Activated CD4-positive, alpha-beta T cell treated with anti-CD3 and anti-CD28 coated beads for 4 hours (primary cell): ENCODE results near the gene CIAPIN1.
"Not testable (repeated sequence)": the region's sequence is repeated elsewhere in the genome, so short reads cannot be mapped to it uniquely, and the experiment has no call there.

Experiments used
- DNase-seq, 2 donors: peaks; one replicate each; pipeline ENCODE4 v3.0.0-alpha.2; 2020

CIAPIN1 gene

DNA sequence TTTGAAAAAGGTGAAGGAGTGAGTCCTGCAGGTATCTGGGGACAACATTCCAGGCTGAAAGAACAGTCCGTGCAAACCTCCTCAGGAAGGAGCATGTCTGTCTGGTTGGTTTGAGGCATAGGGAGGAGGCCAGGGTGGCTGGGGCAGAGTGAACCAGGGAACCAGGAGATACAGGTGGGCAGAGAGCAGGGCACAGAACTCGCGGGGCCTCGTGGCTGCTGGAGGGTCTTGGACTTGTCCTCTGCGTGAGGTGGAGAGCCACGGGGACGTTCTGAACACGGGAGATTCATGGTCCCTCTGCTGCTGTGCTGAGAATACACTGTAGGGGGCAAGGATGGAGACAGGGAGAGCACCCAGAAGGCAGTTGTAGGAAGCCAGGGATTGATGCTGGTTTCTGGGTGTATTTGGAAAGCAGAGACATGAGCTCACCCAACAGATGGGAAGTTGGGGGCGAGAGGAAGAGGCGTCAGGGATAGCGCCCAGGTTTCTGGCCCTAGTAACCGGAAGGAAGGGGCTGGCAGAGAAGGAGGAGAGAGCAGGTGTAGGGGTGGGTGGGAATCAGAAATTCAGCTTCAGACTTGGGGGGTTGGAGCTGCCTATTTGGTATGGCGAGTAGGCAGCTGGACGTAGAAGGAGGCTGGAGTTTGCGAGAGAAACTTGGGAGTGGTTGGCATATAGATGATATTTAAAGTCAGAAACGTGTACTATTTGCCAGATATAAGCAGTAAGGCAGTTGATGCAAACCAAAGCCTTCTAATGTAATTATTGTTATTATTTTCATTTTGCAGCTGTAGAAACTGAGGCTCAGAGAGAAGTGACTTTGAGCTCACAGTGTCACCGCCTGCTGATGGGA is 43.0 kb downstream of the CIAPIN1 start, which contains the start of gene CCL17:
CCL17 (plus strand) TSS at position 803 of the 853 bp plus-strand sequence. CDS start 9,166 bp downstream, outside the sequence.
- no peak for DNase-seq

DNA sequence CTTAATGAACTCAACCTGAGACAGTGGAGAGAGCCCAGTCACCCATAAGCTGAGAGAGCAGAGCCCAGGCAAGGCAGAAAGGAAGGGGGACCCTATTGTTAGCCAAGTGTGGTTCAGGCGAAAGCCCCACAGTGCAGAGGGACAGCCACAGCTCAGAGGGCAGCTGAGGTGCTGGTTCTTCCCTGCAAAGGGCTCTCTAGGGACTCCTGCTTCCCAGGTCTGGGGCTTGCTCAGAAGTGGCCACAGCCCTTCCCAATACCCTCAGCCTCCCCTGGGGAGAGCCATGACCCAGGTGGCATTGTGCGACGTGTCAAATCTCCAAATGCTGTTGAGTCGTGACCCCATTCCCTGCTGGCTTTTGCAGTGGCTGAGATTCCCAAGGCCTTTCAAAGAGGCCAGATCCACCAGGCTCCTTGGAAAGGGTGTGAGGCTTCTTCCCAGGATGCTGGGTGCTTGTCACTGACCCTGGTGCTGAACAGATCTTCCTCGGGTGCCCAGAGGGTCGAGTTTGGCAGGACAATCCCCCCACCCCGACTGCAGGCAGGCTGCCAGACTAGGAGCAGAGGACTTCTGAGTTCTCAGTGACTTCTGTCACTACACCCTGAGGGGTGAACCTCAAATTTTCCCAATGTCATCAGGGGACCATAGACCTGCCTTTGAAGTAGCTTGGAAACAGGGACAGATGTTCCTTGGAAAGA is 45.1 kb downstream of the CIAPIN1 start:
- no peak for DNase-seq

DNA sequence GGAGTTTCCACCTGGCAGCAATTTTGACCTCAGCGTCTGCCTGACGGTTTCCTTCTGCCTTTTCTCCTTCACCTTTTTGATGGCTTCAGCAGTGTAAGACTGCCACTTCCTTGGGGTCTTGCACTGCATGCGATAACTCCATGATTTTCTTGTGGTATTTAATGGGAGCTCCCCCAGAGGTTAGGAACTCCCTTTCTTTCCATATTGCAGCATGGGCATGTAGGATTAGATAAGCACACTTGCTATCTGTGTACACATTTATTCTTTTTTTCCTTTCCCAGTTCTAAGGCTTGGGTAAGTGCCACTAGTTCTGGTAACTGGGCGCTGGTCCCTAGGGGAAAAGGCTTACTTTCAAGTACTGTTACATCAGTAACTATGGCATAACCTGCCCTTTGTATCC is 49.7 kb downstream of the CIAPIN1 start:
- DNase-seq: not testable (repeated sequence)

DNA sequence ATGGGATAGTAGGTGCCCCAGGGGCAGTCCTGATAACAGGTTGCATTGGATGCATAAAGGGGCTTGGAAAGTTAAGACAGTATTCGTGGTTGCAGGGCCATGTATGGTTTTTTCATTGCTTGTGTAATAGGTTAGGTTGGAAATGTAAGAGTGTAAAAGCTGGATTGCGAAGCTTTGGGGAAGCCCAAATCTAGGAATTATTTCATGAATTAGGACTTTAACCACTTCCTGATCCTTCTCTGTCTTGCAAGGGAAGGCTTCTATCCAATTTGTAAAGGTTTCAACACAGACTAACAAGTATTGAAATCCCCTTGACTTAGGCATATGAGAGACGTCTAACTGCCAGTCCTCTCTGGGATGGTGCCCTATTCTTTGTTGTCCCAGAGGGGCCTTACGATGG is 50.4 kb downstream of the CIAPIN1 start:
- no peak for DNase-seq

DNA sequence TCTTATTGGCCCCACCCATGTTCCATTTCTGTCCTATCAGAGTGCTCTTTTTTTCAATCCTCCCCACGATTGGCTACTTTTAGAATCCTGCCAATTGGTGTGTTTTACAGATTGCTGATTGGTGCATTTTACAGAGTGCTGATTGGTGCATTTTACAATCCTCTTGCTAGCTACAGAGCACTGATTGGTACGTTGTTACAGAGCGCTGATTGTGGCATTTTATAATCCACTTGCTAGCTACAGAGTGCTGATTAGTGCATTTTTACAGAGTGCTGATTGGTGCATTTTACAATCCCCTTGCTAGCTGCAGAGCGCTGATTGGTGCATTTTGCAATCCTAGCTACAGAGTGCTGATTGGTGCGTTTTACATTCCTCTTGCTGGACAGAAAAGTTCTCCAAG is 52.2 kb downstream of the CIAPIN1 start:
- DNase-seq: no peak

DNA sequence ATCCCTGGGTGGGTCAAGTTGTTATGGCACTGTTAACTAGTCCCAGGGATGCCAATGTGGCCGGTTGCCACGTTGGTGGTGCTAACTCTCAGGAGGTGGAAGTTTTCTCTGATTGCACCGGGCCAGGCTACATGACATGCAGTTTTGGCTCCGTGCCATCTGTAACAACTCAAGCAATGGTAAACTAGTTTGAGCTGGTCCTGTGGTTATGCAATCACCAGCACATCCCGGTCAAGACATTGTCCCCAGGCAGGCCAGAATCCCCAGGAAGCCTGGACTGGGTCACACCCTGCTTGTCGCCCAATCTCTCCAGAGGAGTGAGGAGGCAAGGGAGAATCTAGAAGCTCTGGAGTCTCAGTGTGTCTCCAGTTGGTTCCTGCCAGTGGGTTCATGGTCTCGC is 52.7 kb downstream of the CIAPIN1 start:
- DNase-seq: no peak

DNA sequence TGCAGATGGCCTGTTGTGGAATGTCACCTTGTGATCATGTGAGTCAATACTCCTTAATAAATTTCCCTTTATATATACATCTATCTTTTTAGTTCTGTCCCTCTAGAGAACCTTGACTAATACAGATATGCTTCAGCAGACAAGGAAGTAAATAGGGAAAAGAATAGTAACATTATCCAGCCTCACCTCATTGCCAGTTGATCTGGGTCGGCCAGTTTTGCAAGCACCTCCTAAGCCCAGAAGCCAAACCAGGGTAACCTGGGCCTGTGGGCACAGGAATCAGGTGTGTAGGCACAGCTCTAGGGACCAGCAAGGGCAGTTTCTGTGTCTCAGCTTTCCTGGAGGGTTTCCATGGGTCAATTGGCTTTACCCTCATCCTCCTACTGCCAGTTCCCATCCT is 54.5 kb downstream of the CIAPIN1 start:
- DNase-seq: no peak

DNA sequence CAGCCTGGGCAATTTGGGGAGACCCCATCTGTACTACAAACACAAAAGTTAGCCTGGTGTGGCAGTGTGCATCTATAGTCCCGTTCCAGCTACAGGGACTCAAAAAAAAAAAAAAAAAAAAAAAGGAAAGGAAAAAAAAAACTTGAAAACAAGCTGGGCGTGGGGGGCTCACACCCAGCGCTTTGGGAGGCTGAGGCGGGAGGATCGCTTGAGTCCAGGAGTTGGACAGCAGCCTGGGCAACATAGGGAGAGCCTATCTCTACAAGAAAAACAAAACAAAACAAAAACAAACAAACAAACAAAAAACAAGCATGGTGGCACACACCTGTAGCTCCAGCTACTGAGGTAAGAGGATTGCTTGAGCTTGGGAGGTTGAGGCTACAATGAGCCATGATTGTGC is 55.5 kb downstream of the CIAPIN1 start:
- no peak for DNase-seq

DNA sequence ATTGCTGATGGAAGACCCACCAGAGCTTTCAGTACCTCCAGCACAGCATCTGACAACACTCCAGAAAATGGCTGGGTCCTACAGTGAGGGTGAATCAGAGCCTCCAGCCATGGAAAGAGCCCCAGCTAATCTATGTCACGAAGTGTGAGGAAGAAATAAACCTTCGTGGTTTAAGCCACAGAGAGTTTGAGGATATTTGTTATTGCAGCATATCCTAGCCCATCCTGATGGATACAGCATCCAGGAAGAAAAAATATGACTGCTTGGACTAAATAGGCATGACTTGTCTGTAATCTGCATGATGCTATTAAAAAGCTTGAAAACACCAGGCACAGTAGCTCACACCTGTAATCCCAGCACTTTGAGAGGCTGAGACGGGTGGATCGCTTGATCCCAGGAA is 55.9 kb downstream of the CIAPIN1 start:
- DNase-seq: no peak

DNA sequence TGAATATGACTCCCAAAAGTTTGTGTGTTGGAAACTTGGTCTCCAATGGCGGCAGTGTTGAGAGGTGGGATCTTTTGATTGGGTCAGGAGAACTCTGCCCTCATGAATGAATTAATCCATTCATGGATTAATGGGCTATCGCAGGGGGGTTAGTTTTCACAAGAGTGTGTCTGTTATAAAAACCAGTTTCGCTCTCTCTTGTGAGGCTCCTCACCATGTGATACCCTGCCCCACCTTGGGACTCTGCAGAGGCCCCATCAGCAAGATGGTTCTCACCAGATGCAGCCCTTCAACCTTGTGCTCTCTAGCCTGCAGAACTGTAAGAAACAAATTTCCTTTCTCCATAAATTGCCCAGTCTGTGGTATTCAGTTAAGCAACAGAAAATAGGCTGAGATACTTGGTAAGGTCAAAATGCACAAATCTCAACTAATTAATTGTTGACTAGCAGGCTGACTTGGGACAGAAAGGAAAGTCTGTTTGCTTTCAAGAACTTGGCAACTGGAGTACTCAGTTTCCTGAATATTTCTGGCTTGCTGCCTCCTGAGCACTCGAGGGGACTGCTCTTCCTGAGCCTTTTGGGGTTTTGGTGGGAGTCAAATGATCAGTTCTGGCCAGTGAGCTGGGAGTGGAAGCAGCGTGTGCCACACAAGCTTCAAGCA is 56.4 kb downstream of the CIAPIN1 start:
- no peak for DNase-seq

DNA sequence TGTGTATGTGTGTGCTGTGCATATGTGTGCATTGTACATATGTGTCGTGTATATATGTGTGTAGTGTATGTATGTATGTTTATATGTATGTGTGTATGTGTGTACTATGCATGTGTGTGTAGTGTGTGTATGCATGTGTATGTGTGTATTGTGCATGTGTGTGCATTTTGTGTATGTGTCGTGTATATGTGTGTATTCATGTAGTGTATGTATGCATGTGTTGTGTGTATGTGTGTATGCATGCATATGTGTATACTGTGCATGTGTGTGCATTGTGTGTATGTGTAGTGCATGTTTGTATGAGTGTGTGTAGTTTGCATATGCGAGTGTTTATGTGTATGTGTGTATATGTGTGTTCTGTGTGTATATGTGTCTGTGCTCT is 58.1 kb downstream of the CIAPIN1 start:
- no peak for DNase-seq

DNA sequence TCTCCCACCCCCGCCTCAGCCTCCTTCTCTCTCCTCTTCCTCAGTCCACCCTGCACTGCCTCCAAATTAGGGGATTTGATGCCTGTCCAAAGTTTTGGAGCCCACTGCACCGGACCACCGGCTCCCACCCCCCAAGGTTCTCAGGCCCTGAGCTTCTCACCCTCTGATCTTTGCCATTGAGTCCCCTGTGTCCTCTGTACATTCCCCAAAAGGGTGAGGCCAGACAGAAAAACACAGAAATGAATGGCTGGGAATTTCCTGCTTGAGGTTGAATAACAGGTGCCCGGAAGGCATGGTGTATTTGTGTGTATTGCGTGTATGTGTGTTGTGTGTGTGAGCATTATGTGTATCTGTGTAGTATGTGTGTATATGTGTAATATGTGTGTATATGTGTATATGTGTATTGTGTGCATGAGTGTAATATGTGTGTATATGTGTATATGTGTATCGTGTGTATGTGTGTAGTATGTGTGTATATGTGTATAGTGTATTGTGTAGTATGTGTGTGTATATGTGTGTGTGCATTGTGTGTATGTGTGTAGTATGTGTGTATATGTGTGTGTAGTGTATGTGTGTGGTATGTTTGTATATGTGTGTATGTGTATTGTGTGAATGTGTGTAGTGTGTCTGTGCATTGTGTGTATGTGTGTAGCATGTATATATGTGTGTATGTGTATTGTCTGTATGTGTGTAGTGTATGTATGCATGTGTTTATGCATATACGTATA is 58.7 kb downstream of the CIAPIN1 start:
- no peak for DNase-seq

DNA sequence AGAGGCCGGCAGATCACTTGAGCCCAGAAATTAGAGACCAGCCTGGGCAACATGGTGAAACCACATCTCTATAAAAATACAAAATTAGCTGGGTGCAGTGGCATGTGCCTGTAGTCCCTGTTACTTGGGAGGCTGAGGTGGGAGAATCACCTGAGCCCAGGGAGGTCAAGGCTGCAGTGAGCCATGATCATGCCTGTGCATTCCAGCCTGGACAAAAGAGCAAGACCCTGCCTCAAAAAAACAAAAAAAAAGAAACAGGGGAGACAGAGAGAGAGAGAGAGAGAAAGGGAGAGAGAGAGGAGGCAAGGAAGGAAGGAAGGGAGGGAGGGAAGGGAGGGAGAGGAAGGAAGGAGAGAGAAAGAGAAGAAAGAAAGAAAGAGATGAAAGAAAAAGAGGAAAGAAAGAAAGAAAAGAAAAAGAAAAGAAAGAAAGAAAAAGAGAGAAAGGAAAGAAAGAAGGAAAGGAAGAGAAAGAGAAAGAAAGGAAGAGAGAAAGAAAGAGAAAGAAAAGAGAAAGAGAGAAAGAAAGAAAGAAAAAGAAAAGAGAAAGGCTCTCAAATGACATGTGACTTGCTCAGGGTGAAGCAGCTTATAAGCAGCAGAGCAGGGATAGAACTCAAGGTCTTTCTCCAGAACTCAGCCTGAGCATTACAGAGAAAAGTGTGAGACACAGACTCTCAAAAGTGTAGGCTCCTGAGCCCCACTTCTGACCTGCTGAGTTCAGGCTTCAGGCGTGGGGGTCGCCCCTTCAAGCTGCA is 59.4 kb downstream of the CIAPIN1 start:
- DNase-seq: no peak

DNA sequence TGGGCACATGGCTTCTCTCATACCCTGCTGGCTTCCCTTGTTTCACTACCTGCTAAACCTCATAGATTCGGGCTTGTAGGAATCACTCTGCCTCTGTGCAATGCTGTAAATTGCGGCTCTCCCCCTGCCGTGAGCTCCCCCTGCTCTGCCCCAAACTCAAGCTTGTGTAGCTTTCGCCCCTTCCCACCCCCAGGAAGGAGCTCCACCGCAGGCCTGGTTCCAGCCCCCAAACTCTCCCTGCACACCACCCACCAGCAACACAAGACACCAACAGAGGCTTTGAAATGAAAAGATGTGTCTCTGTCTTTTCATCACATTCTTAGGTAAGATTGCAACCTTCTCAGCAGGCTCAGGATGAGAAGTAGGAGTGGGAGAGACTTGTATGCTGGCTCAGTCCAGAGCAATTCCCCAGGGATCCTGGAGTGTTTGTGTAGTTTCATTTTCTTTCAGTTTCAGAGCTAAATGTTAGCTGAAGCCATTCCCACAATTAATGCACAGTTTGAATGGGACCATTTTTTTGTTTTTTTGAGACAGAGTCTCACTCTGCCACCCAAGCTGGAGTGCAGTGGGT is 60.7 kb downstream of the CIAPIN1 start:
- no peak for DNase-seq

DNA sequence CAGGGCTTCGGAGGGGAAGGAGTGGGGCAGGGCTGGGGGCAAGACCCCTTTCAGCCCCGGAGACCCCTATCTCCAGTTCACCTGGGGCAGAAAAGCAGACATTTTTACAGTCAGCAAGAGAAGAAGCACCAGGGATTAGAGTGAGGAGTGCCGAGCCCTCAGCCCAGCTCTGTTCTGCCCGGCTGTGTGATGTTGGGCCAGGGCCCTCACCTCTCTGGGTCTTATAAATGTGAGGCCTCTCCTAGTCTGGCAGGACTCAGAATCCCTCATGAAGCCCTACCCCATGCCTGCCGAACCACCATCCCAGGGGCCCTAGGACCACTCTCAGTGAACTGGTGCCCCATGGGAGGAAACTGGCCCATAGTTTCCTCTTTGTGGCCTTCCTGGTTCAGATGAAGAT is 62.1 kb downstream of the CIAPIN1 start:
- no peak for DNase-seq

DNA sequence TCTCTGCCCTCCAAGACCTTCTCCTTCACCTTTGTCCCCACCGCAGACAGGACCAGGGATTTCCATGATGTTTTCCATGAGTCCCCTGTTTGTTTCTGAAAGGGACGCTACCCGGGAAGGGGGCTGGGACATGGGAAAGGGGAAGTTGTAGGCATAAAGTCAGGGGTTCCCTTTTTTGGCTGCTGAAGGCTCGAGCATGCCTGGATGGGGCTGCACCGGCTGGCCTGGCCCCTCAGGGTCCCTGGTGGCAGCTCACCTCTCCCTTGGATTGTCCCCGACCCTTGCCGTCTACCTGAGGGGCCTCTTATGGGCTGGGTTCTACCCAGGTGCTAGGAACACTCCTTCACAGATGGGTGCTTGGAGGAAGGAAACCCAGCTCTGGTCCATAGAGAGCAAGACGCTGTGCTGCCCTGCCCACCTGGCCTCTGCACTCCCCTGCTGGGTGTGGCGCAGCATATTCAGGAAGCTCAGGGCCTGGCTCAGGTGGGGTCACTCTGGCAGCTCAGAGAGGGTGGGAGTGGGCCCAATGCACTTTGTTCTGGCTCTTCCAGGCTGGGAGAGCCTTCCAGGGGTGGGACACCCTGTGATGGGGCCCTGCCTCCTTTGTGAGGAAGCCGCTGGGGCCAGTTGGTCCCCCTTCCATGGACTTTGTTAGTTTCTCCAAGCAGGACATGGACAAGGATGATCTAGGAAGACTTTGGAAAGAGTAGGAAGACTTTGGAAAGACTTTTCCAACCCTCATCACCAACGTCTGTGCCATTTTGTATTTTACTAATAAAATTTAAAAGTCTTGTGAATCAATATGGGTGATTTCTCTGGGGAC is 62.7 kb downstream of the CIAPIN1 start:
- no peak for DNase-seq

DNA sequence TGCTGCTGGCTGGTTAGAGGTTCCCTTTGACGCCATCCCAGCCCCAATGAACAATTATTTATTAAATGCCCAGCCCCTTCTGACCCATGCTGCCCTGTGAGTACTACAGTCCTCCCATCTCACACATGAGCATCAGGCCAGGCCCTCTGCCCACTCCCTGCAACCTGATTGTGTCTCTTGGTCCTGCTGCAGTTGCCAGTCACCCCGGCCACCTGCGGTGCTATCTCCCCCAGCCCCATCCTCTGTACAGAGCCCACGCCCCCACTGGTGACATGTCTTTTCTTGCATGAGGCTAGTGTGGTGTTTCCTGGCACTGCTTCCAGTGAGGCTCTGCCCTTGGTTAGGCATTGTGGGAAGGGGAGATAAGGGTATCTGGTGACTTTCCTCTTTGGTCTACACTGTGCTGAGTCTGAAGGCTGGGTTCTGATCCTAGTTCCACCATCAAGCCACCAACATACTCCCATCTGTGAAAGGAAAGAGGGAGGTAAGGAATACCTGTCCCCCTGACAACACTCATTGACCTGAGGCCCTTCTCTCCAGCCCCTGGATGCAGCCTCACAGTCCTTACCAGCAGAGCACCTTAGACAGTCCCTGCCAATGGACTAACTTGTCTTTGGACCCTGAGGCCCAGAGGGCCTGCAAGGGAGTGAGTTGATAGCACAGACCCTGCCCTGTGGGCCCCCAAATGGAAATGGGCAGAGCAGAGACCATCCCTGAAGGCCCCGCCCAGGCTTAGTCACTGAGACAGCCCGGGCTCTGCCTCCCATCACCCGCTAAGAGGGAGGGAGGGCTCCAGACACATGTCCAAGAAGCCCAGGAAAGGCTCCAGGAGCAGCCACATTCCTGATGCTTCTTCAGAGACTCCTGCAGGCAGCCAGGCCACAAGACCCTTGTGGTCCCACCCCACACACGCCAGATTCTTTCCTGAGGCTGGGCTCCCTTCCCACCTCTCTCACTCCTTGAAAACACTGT is 63.6 kb downstream of the CIAPIN1 start:
- no peak for DNase-seq

DNA sequence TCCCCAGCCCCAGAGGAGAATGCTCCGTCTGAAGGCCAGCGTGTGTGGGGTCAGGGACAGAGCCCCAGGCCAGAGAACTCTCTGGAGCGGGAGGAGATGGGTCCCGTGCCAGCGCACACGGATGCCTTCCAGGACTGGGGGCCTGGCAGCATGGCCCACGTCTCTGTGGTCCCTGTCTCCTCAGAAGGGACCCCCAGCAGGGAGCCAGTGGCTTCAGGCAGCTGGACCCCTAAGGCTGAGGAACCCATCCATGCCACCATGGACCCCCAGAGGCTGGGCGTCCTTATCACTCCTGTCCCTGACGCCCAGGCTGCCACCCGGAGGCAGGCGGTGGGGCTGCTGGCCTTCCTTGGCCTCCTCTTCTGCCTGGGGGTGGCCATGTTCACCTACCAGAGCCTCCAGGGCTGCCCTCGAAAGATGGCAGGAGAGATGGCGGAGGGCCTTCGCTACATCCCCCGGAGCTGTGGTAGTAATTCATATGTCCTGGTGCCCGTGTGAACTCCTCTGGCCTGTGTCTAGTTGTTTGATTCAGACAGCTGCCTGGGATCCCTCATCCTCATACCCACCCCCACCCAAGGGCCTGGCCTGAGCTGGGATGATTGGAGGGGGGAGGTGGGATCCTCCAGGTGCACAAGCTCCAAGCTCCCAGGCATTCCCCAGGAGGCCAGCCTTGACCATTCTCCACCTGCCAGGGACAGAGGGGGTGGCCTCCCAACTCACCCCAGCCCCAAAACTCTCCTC is 64.5 kb downstream of the CIAPIN1 start:
- no peak for DNase-seq
